ENCODE results near the gene MYO18B.

The MYO18B gene

DNA sequence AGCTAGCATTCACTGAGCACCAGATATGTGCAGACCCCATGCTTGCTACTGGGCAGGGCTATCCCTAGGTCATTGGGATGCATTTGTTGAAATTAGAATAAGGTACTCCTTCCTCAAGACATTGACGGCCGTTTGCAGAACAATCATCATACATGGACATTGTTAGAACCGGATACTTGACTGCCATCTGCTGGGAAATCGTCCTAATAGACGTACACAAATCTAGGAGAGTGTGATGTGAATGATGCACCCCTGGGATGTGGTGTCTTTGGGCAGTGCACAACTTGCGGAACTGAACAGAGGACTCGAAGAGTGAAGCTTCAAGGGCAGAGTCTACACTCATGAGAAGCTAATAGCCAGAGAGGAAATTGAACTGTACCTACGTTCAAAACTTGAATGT lies 35.9 kb downstream of the MYO18B start:
- DNase-seq: no peak

DNA sequence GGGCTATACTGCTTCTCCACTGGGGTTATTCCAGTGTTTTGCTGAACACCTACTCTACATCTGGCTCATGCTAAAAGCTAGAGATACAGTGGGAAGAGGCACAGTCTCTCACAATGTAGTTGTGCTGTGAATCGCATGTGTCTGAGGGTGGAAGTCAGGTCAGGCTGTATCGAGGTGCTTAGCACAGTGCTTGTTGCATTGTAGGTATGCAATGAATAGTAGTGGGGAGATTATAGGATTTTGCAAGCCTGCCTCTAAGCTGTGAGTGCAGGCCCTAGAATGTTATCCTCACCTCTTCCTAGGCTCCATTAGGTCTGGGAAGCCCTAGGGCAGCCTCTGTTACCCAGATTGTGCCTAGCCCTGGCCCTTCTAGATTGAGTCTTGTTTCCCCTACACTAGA lies 37.4 kb downstream of the MYO18B start:
- DNase-seq: no peak

DNA sequence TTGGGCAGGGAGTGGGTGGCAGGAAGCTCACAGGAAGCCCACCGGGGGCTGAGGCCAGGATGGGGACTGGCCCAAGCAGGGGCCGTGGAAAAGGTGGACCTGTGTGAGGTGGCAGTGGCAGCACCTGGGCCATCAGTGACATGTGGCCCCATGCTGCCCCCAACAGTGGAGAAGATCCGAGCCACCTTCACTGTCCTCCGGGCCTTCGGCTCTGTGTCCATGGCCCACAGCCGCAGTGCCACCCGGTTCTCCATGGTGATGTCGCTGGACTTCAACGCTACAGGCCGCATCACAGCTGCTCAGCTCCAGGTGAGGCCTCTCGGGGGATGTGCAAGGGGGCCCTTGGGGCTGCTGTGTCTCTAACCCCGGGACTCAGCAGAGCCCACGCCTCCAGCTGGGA lies 37.9 kb downstream of the MYO18B start:
- DNase-seq: no peak

DNA sequence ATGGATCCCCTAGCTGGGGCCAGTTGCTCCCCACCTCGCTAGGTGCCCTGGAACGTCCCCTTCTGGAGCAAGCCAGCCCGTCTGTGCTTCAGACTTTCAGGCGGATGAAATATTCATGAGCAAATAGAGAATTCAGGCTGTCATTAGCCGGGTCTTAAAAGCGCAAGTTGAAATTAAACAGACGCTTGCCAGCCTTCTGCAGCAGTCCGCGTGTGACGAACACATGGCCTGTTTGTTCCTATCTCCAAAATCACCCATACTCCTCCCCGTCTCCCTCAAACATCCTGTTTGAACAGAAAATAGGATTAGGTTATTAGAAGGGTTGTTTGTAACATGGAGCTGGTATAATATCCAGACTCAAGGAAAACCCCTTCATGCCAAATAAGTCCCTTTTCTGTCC lies 38.7 kb downstream of the MYO18B start:
- DNase-seq: no peak

DNA sequence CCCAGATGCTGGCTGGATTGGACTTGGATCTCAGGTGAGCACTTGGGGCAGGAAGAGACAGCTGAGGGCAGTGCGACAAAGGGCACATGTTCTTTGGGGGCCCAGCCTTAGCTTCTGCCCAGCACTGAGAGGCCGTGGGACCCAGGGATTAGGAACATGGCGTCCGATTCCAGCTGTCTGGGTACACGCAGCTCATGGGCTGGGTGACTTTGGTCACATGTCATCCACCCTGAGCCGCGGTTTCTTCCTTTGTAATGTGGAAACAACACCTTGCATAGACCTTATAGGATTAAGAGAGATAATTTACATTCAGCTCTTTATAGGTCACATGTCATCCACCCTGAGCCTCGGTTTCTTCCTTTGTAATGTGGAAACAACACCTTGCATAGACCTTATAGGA lies 39.8 kb downstream of the MYO18B start:
- DNase-seq: no peak

DNA sequence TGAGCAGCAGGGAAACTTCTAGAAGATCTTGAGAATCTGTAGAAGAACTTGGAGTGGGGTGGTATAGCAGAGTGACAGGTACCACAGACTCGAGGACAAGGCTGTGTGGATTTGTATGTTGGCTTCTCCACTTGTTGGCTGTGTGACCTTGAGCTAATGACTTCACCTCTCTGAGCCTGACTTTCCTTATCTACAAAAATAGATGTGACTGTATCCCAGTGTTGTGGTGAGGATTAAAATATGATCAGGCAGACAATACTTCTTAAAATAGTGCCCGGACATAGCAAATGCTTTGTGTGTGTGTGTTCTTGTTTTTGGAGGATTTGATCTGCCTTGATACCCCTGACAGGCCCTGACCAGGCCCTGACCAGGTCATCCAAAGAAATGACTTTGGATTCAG lies 40.8 kb downstream of the MYO18B start:
- DNase-seq: no peak

DNA sequence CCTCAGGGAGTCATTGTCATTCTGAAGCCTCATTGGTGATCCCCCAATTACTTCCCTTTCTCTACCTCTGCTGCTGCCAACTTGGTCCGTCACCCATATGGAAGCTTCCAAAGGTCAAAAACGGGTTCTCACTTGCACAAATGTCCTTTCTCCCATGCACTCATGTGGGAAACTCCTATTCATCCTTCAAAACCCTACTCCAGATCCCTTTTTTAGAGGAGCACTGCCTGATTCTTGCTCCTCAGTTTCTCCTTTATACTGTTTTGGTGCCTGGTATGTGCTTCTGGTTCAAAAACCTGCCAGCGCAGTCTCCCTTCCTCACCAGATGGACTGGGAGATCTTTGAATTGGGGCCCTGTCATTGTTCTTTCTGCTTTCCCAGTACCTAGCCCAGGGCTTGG lies 41.9 kb downstream of the MYO18B start:
- DNase-seq: no peak

DNA sequence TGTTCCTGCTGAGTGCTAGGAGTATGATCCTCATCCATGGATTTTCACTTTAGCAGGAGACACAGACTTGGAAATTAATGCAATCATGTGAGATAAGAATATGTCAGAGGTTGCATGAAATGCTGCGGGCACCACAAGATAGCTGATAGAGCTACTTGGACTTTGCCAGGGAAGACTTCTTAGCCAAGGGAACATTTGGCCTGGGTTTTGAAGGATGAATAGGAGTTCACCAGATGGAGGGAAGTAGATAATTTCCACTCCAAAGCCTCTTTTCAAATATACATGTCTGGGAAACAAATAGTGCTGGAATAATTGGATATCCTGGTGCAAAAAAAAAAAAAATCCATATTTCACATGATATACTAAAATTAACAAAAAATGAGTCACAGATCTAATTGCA lies 44.2 kb downstream of the MYO18B start:
- DNase-seq: no peak

DNA sequence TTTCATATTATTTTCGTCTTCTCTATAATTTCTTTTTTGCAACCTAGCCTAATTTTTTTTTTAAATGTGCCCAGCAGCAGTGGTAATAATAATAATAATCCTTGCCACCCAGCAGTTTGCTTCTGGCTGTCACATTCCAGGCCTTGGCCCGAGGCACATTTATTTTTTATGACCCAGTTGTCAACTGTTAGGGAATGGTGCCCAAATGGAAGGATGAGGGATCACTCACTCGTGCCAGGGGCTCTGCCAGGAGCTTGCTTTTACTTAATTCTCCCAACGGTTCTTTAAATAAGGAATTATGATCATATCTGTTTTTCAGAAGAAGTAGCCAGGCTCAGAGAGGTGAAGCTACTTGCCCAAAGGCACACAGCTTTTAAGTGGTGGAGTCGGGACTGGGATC lies 49.6 kb downstream of the MYO18B start:
- DNase-seq: no peak

DNA sequence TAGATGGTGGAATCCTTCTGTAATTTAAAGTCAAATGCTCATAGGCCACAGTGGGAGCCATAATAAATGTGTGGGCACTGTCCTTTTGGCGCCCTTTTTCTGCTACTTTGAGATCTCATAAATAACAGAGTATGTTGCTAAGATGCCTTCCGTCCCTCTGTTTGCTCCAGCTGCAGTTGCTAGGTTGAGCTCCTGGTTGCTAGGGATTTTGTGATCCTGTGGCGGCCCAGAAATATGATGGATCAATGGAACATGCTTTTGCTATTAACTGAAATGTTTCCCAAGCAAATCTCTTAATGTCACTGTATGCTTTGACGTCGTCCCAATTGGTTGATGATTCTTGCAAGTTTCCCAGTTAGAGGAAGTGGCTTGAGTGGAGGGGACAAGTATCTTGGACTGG lies 53.5 kb downstream of the MYO18B start:
- DNase-seq: no peak

DNA sequence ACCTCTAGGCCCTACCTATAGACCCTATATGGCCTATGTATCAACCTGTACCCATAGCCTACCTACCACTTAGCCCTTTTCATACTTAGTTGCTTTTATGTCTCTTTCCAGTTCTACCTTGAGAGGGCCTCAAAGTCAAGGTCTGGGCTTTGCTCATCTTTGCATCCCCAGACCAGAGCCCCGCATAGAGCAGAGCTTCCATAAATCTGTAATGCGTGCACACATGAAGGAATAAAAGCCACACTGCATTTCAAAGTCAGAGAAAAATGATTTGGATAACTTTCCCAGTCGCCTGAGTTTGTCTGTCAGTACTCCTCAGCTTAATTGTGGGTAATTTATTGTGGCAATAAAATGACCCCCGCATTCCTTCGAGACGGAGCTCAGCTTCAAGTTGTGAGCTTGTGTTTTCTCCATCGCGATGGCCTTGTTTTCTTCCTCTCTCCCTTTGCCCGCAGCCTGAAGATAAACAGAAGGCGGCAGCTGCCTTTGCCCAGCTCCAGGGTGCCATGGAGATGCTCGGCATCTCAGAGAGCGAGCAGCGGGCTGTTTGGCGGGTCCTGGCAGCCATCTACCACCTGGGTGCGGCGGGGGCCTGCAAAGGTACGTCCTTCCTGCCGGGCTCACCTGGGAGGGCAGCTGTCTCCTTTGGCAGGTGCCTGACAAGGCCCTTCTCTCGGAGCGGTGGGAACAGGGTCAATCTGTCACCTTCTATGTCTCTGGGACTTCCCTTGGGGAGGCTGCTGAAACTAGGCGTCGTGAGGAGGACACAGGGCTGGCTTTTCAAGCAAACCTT lies 55.7 kb downstream of the MYO18B start:
- no peak for DNase-seq

DNA sequence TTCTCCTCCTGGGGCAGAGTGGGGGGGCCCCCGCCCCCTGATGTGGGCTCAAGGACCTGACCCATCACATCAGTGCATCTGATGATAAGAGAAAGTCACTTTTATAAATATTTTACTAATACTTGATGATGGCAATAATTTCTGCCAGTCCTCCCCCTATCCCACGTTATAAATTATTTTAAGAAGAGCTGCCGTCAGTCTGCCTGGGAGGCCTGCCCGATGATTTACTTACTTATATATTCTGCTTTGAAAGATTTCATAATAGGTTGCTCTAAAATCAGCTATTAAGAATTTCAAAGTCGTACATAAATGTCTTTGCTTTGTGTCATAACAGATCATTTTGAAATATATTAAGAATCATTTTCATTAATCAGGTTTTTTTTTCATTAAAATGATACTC lies 58.8 kb downstream of the MYO18B start:
- DNase-seq: no peak

DNA sequence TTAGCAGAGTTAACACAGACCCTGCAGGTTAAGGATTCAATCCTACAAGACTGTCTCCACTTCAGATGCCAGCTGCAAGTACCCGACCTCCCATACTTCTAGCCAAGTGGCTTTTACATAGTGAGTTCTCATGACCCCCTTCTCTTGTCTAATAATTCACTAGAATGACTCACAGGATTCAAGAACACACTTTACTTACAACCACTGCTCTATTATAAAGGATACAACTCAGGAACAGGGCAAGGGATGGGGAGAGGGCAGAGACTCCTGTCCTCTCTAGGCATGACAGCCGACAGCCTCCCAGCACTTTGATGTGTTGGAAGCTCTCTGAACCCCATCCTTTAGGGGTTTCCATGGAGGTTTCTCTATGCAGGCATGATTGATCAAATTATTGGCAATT lies 60.0 kb downstream of the MYO18B start:
- no peak for DNase-seq

DNA sequence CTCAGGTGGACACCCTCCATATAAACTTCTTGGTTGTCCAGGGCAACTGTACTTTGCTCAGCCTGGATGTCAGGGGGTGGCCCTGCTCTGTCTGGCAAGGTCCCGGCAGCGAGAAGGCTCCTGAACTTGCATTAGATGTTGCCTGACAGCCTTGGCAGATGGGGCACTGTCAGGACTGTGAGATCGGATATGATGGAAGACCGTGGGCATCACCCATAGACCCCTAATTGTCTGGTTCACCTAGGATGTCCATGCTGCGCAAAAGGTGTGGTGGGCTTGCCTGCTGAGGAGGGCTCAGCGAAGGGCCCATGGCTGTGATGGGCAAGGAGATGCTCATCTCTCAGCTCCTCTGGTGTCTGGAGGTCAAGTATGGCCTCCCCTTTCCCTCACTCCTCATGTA lies 62.7 kb downstream of the MYO18B start:
- no peak for DNase-seq

DNA sequence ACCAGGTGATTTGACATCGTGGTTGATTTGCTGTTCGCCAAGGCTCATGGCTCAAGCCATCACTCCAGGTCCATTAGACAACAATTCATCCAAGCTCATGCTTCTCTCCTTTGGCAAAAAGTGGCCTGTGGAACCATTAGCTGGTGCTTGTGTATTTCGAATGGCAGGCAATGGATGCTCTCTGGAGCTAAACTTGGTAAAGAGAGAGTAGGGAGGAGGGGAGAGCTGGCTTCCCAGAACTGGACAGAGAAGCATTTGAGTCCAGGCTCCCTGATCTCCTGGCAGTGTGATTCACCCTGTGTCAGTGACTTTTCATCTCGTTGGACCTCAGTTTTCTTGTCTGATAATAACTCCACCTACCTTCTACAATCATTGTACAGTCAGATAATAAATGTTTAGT lies 64.6 kb downstream of the MYO18B start:
- DNase-seq: no peak

DNA sequence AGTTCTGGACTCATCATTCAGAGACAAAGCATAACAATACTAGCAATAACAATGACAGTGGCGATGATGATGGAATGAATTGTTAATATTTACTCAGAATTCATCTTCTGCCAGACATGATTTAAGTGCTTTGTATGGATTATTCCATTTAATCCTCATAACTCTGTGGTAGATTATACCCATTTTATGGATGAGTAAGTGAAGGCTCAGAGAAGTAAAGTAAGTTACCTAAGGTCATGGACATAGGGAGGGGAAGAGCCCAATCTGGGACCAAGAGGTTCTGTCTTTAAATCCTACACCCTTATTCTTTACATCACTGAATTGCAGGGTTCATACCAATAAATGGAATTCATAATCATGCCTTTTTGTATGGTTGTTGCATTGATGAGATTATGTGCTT lies 72.7 kb downstream of the MYO18B start:
- no peak for DNase-seq

DNA sequence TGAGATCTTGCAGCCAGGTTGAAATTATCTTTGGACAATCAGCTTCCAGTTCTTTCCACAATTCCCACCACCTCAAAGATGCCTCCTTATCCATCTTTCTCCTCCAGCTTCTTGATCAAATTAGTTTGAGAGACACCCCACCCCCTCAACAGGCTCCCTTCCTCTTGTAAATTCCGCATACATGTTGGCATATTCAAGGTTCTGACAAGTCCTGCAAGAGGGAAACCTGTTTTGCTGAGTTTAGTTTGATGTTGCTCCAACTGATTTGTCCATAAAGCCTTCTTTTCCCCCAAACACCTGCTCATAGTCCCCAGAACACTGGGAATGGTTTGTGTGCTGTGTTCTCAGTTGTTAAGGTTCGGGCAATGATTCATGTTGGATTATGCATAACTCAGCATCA lies 73.6 kb downstream of the MYO18B start:
- no peak for DNase-seq

DNA sequence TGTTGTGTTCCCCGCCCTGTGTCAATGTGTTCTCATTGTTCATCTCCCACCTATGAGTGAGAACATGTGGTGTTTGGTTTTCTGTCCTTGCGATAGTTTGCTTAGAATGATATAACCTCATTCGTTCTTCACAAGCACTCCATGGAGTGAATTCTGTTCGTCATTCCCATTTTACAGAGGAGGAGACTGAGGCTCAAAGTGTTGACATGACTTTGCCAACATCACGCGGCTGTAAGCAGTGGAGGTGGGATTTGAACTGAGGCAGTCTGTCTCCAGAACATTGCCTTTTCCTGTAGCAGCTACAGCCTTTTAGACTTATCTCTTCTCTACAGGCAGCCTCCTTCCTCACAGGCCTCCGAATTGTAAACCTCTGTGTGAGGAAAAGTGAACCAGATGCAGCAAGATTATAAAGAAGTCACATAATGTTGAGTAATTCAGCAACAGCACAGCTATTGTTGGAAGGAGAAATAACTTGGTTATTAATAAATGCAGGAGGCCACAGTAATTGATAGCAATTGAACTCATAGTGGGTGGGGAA lies 74.6 kb downstream of the MYO18B start:
- no peak for DNase-seq

DNA sequence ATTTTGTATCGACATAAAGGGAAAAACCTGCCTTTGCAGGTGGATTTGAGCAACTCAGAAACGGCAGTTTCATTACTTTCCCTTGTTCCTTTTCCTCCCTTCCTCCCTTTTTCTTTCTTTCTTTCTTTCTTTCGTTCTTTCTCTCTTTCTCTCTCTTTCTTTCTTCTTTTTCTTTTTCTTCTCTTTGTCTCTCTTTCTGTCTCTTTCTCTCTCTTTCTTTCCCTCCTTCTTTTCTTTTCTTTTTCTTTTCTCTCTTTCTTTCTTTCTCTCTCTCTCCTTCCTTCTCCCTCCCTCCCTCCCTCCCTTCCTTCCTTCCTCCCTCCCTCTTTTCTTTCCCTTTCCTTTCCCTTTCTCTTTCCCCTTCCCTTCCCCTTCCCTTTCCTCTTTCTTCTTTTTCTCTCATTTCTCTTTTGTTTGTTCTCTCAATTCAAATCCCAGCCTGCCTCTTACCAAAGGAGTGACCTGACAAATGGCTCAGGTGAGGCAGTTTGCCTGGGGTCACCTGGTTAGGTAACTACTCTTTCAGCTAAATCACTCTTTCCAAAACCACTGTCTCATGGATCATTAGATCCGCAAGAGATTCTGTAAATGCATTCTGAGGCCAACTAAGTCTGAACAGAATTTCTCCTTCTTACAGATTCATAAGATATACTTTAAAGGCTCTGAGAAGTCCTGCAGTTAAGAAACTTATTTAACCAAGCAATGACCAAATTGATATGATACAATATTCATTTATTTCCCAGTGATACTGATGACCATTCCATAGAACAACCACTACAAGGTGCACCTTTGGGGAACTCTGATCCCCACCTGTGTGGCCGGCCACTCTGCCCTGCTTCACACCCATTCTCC lies 75.3 kb downstream of the MYO18B start:
- DNase-seq: no peak

DNA sequence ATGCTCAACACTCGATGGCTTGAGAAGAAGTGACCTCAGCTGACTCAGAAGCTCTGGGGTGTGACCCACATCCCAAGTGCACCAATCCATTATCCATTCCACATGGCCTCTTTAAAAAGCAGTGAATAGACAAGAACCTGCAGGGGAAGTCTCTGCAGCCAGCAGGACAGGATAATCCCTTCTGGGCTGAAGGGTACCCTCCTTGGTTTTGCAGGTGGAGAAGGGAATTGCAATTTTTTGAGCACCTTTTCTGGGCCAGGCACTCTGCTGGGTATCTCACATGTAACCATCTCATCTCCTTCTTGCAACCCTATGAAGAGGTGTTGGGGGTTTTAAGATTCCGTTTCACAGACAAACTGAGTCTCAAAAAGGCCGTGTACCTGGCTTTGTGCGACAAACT lies 76.6 kb downstream of the MYO18B start:
- DNase-seq: no peak

DNA sequence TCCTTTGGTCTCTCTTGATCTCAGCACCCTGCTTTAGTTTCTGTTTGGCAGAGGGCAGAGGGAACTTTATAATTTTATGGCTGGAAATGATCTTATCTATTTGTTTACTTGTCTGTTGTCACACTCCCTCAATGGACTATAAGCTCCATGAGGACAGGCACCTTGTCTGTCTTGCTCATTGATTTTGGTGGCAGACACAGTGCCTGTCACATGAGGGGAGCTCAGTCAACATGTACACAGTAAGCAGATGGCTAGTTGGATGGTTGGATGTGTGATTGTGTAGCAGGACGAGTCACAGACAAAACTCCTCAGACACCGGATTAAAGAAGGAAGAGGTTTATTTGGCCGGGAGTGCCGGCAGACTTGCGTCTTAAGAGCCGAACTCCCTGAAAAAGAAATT lies 80.4 kb downstream of the MYO18B start:
- no peak for DNase-seq

DNA sequence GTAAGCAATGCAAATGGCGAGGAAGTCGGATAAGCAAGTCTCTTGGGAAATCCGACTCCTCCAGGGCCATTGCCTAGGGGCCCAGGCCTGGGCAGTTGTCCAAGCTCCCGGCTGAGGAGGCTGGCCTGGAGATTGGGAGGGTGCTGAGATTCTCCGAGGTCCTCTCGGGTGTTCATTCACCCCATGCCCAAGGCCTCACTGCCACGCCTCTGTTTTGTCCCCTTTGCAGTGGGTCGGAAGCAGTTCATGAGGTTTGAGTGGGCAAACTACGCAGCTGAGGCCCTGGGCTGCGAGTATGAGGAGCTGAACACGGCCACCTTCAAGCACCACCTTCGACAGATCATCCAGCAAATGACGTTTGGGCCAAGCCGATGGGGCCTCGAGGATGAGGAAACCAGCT lies 81.3 kb downstream of the MYO18B start:
- DNase-seq: no peak

DNA sequence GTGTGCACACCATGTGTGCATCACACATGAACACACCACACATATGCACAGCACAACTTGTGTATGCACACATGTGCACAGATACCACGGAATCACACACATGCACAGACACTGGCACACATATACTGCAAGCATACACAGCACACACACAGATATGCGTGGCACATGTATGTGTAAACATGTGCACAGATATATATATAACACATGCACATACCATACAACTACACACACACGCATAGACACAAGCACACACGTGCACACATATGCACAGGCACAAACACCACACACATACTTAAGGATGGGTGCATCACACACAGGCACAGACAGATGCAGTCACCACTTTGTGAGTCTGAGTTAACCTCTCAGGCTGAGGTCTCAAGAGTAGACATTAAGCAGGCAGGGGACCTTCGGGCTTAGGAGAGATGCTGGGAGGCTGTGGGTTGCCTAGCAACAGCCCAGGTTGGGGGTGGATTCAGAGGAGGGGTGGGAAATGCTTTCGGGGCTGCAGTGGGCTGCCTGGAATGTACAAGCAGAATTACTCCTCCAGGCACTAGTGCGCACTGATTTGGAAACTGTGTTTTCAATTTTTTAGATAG lies 82.9 kb downstream of the MYO18B start:
- no peak for DNase-seq

DNA sequence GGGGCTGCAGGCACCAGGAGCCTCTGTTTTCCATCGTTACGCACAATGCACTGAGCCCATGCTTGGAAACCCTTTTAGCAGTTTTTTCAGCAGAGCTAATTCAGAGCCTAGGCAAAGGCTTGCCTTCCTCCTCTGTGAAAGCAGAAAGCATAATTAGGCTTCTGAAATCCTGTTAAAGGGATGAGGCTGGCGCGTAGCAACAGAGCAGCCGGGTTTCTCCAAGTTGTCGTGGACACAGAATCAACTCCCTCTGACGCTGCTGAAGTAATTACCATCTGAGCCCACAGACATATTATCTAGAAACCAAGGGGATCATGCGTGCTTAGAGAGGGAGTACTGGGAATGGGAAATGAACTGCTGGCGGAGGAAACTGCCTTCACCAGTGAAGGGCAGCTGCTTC lies 85.4 kb downstream of the MYO18B start:
- no peak for DNase-seq

Data from NK-92 treated with Interleukin-12 subunit alpha and Interleukin-12 subunit beta, amount 100 ng/mL, for 24 hours (cell line).